NB4 (cell line): ENCODE measurements around the gene RAMP3.

Experiments
- MYC ChIP-seq: IDR thresholded peaks from 2 replicates; pipeline ENCODE4 v1.6.1; 2011; ENCODE audit warnings: low read depth, low read length
- POLR2A ChIP-seq: IDR thresholded peaks from 2 replicates; pipeline ENCODE4 v1.6.1; 2011; ENCODE audit warnings: mild to moderate bottlenecking; ENCODE audit not compliant: insufficient read length; ENCODE audit errors: extremely low read depth
- TF ChIP-seq, protein P1 (sequence below): IDR thresholded peaks from one replicate; pipeline ENCODE4 v1.5.1; 2012; ENCODE audit warnings: low read depth, low read length
- TF ChIP-seq, protein P2 (sequence below): IDR thresholded peaks from 2 replicates; pipeline ENCODE4 v1.6.1; 2011; ENCODE audit warnings: low read depth, low read length

DNA sequence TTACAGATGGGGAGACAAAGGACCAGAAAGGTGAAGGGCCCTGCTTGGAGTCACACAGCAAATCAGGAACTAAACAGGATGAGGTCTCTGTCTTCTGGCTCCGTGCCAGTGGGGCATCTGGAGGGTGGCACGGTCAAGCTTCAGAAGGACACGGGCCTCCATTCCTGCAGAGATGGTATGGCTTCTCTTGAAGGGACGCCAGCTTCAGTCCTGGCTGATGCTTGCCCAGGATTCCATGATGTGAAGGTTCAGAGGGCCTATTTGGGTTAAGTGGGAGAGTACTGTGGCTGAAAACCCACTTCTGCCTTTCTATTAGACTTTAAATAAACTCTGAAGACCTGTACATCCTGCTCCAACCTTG, 6.1 kb downstream of the RAMP3 start:
- TF ChIP-seq, protein P1, sequence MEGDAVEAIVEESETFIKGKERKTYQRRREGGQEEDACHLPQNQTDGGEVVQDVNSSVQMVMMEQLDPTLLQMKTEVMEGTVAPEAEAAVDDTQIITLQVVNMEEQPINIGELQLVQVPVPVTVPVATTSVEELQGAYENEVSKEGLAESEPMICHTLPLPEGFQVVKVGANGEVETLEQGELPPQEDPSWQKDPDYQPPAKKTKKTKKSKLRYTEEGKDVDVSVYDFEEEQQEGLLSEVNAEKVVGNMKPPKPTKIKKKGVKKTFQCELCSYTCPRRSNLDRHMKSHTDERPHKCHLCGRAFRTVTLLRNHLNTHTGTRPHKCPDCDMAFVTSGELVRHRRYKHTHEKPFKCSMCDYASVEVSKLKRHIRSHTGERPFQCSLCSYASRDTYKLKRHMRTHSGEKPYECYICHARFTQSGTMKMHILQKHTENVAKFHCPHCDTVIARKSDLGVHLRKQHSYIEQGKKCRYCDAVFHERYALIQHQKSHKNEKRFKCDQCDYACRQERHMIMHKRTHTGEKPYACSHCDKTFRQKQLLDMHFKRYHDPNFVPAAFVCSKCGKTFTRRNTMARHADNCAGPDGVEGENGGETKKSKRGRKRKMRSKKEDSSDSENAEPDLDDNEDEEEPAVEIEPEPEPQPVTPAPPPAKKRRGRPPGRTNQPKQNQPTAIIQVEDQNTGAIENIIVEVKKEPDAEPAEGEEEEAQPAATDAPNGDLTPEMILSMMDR, result no peak
- no peak for TF ChIP-seq POLR2A
- TF ChIP-seq MYC, result no peak
- TF ChIP-seq, protein P2, sequence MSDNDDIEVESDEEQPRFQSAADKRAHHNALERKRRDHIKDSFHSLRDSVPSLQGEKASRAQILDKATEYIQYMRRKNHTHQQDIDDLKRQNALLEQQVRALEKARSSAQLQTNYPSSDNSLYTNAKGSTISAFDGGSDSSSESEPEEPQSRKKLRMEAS, result no peak
